GM21390 (cell line): ENCODE measurements around the gene NFATC3.
"Not testable (repeated sequence)": the region's sequence is repeated elsewhere in the genome, so short reads cannot be mapped to it uniquely, and the experiment has no call there.

Source experiments
- ATAC-seq: cut with Tn5 transposase; IDR thresholded peaks from one replicate; pipeline ENCODE4 v1.9.1; 2021; ENCODE audit not compliant: unreplicated experiment

The NFATC3 gene

DNA sequence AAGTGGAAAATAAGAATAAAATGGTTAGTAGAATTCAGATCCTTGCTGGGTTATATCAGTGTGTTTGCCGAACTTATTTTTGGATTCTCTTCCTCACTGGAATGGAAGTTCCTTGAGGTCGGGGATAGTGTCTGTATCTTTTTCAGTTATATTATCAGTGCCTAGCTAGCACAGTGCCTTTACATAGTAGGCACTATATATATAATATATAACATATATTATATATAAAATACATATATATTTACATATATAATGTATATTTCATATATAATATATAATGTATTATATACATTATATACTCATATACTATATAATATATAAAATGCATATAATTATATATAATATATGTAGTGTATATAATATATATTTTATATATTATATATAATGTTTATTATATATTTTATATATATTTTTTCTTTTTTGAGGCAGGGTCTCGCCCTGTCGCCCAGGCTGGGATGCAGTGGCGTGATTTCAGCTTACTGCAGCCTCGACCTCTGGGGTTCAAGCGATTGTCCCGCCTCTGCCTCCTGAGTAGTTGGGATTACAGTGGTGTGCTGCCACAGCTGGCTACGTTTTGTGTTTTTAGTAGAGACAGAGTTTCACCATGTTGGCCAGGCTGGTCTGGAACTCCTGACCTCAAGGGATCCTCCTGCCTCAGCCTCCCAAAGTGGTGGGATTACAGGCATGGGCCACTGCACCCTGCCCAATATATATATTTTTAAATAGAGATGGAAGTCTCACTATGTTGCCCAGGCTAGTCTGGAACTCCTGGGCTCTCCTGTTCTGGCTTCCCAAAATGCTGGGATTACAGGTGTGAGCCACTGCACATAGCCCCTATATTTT is 3.2 kb downstream of the NFATC3 start:
- ATAC-seq, result no peak

DNA sequence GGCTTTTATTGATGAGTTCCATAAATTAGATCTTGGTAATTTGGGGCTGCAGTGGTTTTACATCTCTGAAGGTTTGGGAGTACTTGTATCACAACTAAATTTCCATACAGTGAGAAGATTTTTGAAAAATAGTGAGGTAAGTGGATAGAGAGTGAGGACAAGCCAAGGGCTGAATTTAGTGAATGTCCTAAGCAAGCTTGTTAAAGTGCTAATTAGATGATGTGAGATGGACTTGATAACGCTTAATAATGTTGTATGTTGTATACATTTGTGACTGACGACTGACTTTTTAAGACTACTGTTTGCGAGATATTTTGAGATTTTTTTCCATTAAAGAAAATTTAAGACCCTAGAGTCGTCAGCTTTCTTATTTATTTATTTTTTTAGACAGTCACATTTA is 3.9 kb downstream of the NFATC3 start:
- ATAC-seq, result no peak

DNA sequence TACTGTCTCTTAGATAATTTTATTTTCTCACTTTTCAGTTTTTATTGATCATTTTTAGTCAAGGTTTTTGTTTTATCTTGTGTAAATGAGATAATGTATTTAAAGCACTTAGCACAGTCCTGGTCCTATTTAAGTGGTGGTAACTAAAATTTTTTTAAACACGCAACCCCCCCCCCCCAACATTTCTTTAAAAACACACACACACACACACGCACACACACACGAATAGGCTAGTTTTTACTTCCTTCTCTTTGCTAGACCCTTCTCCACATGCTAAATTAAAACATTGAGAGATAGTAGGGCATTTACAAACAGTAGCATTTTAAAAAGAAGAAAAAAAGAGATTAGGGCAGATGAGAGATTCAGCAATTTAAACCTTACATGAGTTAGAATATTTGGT is 5.0 kb downstream of the NFATC3 start:
- ATAC-seq, result no peak

DNA sequence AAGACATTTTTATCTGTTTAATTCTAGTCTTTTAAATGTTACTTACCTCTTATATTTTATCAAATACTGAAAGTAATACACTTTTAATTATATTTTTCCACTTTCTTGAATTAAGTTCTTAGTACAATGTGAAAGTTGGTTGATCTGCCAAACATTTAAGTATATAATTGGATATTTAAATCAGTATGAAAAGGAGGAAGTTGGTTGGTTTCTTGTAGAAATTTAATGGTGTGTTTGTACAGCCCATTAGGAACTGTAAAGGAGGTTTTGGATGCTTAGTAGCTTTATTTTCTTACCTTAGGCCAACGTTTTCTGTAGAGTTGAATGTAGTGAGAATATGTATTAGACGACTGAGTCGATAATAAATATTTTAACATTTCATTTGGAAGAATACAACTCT is 5.4 kb downstream of the NFATC3 start:
- no peak for ATAC-seq

DNA sequence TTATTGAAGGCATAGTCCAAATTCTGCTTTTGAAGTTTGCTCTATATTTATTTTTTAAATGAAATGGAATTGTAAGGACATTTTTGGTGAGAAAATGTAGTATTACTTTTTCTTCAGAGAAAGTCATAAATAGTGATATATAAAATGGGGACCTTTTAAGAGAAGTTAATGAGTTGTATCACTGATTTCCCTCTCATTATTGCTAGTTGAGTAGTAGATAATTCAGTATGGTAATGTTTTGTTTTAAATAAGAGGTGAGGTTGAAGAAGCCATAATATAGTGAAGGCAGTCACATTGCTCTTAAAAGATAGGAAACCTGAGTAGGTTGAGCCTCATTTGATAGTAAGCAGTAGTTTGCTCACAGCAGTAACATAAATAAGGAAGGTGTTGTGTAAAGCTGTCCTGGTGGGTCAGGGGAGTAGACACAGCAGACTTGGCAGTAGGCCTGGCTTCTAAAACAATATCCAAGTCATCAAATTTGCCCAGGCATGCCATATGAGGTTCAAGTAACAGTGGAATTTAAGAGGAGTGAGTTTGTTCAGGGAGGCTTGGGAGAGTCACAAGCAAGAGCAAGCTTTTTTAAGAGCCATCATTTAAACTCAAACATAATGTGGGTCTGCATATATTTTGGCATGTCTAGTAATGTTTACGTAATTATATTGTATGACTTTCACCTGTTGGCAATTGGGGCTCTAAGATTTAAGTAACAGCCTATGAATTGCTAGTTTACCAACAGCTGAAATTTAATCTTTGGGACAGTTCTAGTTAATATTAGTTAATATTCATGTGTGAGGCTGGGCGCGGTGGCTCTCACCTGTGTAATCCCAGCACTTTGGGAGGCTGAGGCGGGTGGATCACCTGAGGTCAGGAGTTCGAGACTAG is 6.5 kb downstream of the NFATC3 start:
- ATAC-seq, result no peak

DNA sequence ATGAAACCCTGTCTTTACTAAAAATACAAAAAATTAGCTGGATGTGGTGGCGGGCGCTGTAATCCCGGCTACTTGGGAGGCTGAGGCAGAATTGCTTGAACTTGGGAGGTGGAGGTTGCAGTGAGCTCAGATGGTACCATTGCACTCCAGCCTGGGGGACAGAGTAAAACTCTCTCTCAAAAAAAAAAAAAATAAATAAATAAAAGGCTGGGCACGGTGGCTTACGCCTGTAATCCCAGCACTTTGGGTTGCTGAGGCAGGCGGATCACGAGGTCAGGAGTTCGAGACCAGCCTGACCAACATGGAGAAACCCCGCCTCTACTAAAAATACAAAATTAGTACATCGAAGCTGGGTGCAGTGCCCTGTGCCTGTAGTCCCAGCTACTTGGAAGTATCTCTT is 7.1 kb downstream of the NFATC3 start:
- ATAC-seq, result not testable (repeated sequence)

DNA sequence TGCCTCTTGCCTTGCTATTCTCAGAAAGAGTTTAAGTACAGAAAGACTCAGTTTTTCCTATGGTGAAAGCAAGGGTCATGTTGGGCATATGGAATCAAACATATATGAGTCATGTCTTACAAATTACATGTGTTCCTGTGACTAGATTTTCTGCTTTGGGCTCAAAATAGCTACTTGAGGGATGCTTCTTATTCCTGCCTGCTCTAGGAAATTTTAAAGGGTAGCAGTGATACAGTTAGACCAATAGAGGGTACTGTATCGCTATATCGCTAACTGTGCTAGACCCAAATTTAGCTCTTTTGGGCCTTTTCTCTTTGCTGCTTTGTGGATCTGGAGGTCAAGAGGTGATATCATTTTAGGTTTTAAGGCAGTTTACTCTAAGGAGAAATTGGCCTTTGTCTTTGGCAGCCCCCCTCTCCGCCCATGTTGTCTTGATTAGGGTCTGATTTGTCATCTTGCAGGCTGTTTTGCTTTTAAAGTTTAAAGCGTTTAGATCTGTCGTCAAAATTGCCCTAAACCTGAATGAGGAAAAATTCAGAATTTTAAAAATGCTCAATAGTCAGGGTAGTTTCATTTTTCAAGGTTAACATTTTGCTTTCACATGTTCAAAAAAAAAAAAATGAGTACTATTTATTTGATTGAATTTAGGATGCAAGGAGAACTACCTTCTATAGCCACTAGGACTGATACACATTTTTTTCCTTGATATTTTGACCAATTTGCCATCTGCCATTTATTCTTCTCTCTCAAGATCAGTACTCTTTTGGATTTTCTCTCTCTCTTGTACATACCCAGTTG is 8.8 kb downstream of the NFATC3 start:
- ATAC-seq, result no peak

DNA sequence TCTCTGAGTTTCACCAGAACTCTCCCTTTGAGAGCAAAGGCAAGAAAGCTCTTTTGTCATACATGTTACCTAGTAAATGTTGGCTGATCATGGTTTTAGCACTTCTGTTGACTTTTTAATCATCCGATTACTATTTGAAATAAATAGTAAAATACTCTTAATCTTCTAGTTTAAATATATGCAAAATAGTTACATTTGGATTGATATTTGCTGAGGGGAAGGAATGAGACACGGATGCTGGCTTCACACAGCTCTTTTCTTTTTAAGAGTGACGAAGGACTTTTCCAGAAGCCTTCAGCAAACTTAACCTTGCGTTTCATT is 9.4 kb downstream of the NFATC3 start:
- ATAC-seq, result no peak

DNA sequence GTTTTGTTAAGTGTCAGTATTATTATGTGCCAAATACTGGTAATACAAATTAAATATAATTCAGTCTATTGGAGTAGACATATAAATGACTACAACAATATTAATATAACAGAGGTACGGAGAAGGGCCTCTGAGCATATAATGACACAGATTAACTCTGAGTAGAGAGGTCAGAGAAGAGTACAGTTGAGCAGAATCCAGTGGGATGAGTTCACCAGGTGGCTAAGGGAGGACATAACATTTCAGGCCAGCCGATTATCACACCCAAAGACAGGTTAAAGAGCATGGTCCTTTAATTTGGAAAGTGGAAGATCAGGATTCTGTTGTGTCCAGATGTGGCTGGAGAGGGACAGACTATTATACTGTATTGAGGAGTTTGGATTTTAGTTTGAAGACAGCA is 11.3 kb downstream of the NFATC3 start:
- no peak for ATAC-seq

DNA sequence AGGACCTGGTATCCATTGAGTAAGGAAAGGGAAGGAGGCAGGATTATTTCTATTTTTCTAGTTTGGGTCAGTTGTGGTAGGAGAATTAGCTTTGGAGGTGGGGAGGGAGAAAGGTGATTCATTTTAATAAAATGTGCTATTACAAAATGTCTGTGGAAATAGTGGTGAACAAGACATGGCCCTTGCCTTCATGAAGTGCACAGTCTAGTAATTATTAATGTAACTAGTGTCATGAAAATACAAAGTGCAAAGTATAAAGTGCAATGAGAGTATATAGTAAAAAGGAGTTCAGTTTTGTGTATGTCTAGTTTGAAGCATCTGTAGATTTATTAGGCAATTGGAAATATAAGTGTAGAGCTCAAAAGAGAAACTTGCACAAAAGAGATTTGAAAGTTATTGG is 11.9 kb downstream of the NFATC3 start:
- no peak for ATAC-seq

DNA sequence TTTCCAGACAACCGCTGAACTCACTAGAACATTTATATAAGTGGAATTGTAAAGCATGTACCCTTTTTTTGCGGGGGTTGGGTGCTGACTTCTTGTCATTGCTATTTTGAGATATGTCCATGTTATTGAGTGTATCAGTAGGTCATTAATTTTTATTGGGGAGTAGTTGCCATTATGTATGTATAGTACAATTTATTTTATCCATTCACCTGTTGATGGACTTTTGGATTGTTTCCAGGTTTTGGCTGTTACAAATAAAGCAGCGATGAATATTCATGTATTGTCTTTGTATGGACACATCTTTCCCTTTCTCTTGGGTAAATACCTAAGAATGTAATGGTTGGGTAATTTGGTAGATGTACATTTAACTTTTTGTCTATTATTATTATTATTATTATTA is 12.7 kb downstream of the NFATC3 start:
- ATAC-seq, result no peak

DNA sequence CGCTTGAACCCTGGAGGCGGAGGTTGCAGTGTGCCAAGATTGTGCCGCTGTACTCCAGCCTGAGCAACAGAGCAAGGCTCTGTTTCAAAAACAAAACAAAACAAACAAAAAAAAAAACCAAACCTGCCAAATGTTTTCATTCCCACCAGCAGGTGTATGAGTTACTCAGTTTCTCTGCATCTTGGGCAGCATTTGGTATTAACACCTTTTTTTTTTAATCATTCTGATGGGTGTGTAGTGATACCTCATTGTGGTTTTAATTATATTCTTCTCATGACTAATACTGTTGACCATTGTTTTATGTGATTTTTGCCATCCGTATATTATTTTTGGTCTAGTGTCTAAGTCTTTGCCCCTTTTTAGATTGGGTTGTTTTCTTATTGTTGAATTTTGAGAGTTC is 15.3 kb downstream of the NFATC3 start:
- ATAC-seq, result no peak

DNA sequence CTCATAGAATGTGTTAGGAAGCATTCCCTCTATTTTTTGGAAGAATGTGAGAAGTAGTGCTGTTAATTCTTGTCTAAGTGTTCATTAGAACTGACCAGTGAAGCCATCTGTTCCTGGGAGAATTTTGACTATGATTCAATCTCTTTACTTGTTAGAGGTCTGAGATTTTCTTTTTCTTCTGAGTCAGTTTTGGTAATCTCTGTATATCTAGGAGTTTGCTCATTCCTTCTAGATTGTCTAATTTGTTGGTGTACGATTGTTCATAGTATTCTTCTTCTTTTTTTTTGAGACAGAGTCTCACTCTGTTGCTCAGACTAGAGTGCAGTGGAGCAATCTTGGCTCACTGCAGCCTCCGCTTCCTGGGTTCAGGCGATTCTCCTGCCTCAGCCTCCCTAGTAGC is 20.4 kb downstream of the NFATC3 start:
- no peak for ATAC-seq

DNA sequence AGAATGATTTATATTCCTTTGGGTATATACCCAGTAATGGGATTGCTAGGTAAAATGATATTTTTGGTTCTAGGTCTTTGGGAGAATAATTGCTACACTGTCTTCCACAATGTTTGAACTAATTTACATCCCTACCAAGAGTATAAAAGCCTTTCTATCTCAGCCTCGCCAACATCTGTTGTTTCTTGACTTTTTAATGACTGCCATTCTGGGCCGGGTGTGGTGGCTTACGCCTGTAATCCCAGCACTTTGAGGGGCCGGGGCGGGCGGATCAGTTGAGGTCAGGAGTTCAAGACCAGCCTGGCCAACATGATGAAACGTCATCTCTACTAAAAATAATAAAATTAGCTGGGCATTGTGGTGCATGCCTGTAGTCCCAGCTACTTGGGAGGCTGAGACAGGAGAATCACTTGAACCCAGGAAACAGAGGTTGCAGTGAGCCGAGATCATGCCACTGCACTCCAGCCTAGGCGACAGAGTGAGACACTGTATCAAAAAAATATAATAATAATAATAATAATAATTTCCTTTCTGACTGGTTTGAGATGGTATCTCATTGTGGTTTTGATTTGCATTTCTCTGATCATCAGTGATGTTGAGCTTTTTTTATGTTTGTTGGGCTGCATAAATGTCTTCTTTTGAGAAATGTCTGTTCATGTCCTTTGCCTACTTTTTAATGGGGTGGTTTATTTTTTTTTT is 22.2 kb downstream of the NFATC3 start:
- ATAC-seq, result not testable (repeated sequence)

DNA sequence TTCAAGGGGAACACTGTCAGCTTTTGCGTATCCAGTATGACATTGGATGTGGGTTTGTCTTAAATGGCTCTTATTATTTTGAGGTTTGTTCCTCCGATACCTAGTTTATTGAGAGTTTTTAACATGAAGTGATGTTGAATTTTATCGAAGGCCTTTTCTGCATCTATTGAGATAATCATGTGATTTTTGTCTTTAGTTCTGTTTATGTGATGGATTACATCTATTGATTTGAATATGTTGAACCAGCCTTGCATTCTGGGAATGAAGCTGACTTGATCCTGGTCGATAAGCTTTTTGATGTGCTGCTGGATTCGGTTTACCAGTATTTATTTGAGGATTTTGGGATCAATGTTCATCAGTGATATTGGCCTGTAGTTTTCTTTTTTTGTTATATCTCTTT is 24.0 kb downstream of the NFATC3 start:
- not testable (repeated sequence) for ATAC-seq

DNA sequence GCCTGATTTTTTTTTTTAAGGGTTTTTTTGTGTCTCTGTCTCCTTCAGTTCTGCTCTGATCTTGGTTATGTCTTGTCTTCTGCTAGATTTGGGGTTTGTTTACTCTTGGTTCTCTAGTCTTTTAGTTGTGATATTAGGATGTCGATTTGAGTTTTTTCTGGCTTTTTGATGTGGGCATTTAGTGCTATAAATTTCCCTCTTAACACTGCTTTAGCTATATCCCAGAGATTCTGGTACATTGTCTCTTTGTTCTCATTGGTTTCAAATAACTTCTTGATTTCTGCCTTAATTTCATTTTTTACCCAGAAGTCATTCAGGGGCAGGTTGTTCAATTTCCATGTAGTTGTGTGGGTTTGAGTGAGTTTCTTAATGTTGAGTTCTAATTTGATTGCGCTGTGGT is 25.4 kb downstream of the NFATC3 start:
- ATAC-seq, result not testable (repeated sequence)

DNA sequence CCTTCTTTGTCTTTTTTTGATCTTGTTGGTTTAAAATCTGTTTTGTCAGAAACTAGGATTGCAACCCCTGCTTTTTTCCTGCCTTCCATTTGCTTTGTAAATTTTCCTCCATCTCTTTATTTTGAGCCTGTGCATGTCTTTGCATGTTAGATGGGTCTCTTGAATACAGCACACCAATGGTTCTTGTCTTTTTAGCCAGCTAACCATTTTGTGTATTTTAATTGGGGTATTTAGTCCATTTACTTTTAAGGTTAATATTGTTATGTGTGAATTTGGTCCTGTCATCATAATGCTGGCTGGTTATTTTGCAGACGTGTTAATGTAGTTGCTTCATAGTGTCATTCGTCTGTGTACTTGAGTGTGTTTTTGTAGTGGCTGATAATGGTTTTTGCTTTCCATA is 26.2 kb downstream of the NFATC3 start:
- ATAC-seq, result no peak

DNA sequence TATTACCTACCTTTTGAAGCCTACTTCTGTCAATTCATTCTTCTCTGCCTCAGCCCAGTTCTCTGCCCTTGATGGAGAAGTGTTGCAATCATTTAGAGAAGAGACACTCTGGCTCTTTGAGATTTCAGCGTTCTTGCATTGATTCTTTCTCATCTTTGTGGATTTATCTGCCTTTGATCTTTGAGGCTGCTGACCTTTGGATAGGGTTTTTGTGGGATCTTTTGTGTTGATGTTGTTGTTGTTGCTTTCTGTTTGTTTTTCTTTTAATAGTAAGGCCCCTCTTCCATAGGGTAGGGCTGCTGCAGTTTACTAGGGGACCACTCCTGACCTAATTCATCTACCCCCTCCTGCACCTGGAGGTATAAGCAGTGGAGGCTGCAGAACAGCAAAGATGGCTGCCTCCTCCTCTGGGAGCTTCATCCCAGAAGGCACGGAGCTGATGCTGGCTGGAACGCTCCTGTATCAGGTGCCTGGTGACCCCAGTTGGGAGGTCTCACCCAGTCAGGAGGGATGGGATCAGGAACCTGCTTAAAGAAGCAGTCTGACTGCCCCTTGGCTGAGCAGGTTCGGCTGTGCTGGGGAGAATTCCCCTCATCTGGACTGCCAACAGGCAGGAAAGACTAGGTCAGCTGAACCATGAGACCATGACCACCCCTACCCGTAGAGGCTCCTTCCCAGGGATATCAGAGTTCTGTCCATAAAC is 28.0 kb downstream of the NFATC3 start:
- no peak for ATAC-seq

DNA sequence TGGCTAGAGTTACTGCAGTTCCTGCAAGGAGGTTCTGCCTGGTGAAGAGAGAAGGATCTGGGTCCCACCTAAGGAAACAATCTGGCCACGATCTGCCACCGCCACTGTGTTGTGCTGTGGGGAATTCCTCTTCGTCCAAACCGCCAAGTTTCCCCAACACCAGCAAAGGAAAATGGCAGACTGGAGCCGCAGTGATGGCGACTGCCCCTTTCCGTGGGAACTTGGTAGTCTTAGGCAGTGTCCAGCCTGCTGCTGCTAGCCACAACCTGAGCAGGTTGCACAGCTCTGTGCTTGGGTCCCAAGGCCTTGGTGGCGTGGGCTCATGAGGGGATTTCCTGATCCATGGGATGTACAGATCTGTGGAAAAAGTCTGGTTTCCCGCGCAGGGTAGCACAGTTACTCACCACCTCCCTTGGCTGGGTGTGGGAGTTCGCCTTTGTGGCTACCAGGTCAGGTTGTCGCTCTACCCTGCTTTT is 28.6 kb downstream of the NFATC3 start:
- no peak for ATAC-seq

DNA sequence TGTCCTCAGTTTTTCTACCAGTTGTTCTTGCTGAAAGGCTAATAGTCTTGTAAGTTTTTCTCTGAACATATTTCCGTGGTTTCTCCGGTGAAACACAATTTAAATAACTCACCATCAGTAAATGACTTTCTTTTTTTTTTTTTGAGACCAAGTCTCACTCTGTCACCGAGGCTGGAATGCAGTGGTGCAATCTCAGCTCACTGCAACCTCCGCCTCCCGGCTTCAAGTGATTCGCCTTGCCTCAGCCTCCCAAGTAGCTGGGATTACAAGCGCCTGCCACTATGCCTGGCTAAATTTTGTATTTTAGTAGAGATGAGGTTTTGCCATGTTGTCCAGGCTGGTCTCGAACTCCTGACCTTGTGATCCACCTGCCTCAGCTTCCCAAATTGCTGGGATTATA is 29.8 kb downstream of the NFATC3 start:
- ATAC-seq, result not testable (repeated sequence)
